ENCODE data around the gene ZFAND2A. TPM values are rescaled to one million over a fixed set of nuclear protein-coding genes. Genes with fewer than 3 reads are reported as not detected.

The ZFAND2A gene
- total RNA-seq, 1 experiment from 2014 or later = 51.2 TPM

DNA sequence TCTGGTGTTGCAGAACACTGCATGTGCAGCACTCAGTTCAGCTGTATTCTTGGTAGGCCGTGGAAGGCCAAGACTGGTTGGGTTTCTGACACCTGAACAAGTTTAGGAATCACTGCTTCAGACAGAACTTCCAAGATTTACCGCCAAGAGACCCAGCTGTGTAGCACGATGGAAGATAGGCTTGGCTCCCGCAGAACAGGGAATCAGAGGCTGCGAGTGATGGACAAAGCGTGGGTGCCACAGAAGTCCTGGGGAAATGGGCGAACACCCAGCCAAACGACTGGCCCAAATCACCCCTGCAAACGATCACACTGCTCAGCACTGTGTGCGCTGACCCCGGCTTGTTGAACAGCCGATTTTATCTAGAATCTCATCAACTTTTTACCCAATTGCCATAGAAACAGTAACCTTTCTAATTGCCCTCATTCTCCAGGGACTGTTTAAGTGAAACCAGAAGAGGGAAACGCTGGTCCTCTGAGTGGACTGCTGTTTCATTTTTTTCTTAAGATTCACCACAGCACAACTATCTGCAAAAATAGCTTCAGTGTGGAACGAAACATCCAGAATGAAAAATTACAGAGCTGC lies 17.9 kb downstream of the ZFAND2A start:
- Mint-ChIP-seq H3K36me3 (ENCODE audit: insufficient read depth, unreplicated experiment) (peaks cover 23% of the 10 kb centered on the region), H3K4me3 (ENCODE audit: low read depth, unreplicated experiment) (no peak overlapping the region), H3K4me1 (ENCODE audit: low read depth, unreplicated experiment) (peaks cover 4% of the 10 kb centered on the region), H3K27ac (ENCODE audit: unreplicated experiment) (no peak overlapping the region), H3K9me3 (ENCODE audit: low read depth, unreplicated experiment) (no peaks in the 10 kb centered on the region), H3K27me3 (ENCODE audit: unreplicated experiment) (no peaks in the 10 kb centered on the region)
- no peak for DNase-seq
- BruUV-seq (replicated peaks) = no TSS peak
- CTCF ChIA-PET = interaction anchor here (1.0 kb wide), 1 partner anchor 15 kb away, joined by 3 read pairs; no protein-coding TSS in a partner anchor
- TF ChIP-seq, protein P1, sequence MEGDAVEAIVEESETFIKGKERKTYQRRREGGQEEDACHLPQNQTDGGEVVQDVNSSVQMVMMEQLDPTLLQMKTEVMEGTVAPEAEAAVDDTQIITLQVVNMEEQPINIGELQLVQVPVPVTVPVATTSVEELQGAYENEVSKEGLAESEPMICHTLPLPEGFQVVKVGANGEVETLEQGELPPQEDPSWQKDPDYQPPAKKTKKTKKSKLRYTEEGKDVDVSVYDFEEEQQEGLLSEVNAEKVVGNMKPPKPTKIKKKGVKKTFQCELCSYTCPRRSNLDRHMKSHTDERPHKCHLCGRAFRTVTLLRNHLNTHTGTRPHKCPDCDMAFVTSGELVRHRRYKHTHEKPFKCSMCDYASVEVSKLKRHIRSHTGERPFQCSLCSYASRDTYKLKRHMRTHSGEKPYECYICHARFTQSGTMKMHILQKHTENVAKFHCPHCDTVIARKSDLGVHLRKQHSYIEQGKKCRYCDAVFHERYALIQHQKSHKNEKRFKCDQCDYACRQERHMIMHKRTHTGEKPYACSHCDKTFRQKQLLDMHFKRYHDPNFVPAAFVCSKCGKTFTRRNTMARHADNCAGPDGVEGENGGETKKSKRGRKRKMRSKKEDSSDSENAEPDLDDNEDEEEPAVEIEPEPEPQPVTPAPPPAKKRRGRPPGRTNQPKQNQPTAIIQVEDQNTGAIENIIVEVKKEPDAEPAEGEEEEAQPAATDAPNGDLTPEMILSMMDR (IDR thresholded peaks at IDR 0.05; ENCODE audit: unreplicated experiment) = no peak
- intact Hi-C loops (cut with micrococcal nuclease; ENCODE audit: unreplicated experiment) = no loop called here

DNA sequence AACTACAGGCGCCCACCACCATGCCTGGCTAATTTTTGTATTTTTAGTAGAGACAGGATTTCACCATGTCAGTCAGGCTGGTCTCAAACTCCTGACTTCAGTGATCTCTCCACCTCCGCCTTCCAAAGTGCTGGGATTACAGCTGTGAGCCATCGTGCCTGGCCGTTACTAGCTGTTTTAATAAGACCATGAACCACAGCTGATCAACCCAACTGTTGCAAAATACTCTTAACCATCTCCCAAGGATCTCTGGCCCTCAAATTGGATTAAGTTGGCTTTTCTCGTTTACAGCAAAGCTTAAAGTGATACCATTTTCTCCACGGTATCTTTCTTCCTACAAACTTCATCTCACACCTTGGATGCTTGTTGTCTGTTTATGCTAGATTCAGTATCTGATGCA lies 18.3 kb downstream of the ZFAND2A start:
- Mint-ChIP-seq H3K27me3 (ENCODE audit: unreplicated experiment) (no peaks in the 10 kb centered on the region), H3K4me1 (ENCODE audit: low read depth, unreplicated experiment) (peaks cover 9% of the 10 kb centered on the region), H3K27ac (ENCODE audit: unreplicated experiment) (no peak overlapping the region), H3K36me3 (ENCODE audit: insufficient read depth, unreplicated experiment) (peaks cover 28% of the 10 kb centered on the region), H3K9me3 (ENCODE audit: low read depth, unreplicated experiment) (no peaks in the 10 kb centered on the region), H3K4me3 (ENCODE audit: low read depth, unreplicated experiment) (no peak overlapping the region)
- TF ChIP-seq, protein P1 (IDR thresholded peaks at IDR 0.05; ENCODE audit: unreplicated experiment) = no peak
- intact Hi-C loops (cut with micrococcal nuclease; ENCODE audit: unreplicated experiment) = no loop called here
- no peak for DNase-seq
- CTCF ChIA-PET = interaction anchor here (1.0 kb wide), 1 partner anchor 15 kb away, joined by 3 read pairs; no protein-coding TSS in a partner anchor
- no TSS peak for BruUV-seq (replicated peaks)

DNA sequence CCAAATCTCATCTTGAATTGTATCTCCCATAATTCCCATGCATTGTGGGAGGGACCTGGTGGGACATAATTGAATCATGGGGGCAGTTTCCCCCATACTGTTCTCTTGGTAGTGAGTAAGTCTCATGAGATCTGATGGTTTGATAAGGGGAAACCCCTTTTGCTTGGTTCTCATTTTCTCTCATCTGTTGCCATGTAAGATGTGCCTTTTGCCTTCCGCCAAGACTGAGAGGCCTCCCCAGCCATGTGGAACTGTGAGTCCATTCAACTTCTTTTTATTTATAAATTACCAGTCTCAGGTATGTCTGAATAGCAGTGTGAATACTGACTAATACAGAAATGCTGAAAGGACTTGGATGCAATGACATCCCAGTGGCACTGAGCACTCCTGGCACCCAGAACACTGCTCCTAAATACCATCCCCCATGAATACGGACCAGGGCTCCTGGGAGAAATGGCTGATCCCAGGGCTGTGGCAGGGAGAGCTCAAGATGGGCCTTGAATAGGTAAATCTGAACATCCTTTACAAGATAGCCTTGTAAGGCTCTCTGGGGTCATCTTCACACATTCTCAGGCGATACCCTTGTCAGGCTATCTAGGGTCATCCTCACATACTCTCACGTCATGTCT lies 19.4 kb downstream of the ZFAND2A start:
- no TSS peak for BruUV-seq (replicated peaks)
- Mint-ChIP-seq H3K27ac (ENCODE audit: unreplicated experiment) (no peak overlapping the region), H3K4me1 (ENCODE audit: low read depth, unreplicated experiment) (peaks cover 13% of the 10 kb centered on the region), H3K4me3 (ENCODE audit: low read depth, unreplicated experiment) (no peak overlapping the region), H3K27me3 (ENCODE audit: unreplicated experiment) (no peaks in the 10 kb centered on the region), H3K36me3 (ENCODE audit: insufficient read depth, unreplicated experiment) (peaks cover 28% of the 10 kb centered on the region), H3K9me3 (ENCODE audit: low read depth, unreplicated experiment) (no peaks in the 10 kb centered on the region)
- CTCF ChIA-PET = interaction anchor here (2.3 kb wide), 1 partner anchor 17 kb away, joined by 17 read pairs; no protein-coding TSS in a partner anchor
- no peak for DNase-seq
- TF ChIP-seq, protein P1 (IDR thresholded peaks at IDR 0.05; ENCODE audit: unreplicated experiment) = no peak
- intact Hi-C loops (cut with micrococcal nuclease; ENCODE audit: unreplicated experiment) = no loop called here

DNA sequence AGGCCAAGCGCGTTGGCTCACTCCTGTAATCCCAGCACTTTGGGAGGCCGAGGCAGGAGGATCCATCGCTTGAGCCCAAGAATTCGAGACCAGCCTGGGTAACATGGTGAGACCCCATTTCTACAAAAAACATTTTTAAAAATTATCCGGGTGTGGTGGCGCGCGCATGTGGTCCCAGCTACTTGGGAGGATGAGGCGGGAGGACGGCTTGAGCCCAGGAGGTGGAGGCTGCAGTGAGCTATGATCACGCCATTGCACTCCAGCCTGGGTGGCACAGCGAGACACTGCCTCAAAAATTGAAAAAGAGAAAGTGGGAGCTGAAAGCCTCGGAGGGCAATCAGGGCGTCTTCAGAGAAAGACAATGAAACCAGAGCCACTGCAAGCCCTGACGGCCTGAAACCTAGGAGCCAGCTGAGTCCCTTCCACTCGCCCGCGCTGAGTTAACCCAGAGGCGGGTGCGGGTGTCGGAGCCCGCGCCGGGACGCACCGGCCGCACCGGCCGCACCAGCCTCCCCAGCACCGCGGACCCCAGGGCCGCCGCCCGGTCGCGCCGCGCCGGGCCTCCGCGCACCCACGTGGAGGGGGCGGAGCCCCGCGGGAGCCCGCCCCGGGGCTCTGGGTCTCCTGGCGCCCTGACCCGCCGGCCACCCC lies 22.4 kb downstream of the ZFAND2A start:
- Mint-ChIP-seq H3K4me1 (ENCODE audit: low read depth, unreplicated experiment) (peaks cover 13% of the 10 kb centered on the region), H3K36me3 (ENCODE audit: insufficient read depth, unreplicated experiment) (peaks cover 32% of the 10 kb centered on the region)
- BruUV-seq (replicated peaks) = no TSS peak

More for the DNA sequence above, 22.4 kb downstream of the ZFAND2A start:
- no peaks in the 10 kb centered on the region for H3K27me3 Mint-ChIP-seq (ENCODE audit: unreplicated experiment)
- DNase-seq = no peak
- CTCF ChIA-PET = interaction anchor here (0.6 to 3.9 kb wide), 5 partner anchors 17 to 163 kb away, joined by 3 to 27 read pairs (median 4); no protein-coding TSS in a partner anchor
- TF ChIP-seq, protein P1 (IDR thresholded peaks at IDR 0.05; ENCODE audit: unreplicated experiment) = no peak
- H3K9me3 Mint-ChIP-seq (ENCODE audit: low read depth, unreplicated experiment) = no peaks in the 10 kb centered on the region
- intact Hi-C loops (cut with micrococcal nuclease; ENCODE audit: unreplicated experiment) = no loop called here
- H3K4me3 Mint-ChIP-seq (ENCODE audit: low read depth, unreplicated experiment) = peak overlapping the region; percentile 70
- H3K27ac Mint-ChIP-seq (ENCODE audit: unreplicated experiment) = peak overlapping the region; percentile 4
